HepG2 (cell line): ENCODE data around the gene GPR152. TPM values are rescaled to one million over a fixed set of nuclear protein-coding genes. Genes with fewer than 3 reads are reported as not detected.

Source experiments
- ASH2L ChIP-seq: fragments of 300-600, 200-600 bp; sonication (generic); IDR thresholded peaks from 2 replicates; pipeline ENCODE4 v1.7.0; 2017; ENCODE audit warnings: low read depth, mild to moderate bottlenecking, moderate library complexity, mixed read lengths, low read length; ENCODE audit not compliant: insufficient read length
- ATF1 ChIP-seq: IDR thresholded peaks from 2 replicates; pipeline ENCODE4 v1.6.1; 2016; ENCODE audit warnings: mild to moderate bottlenecking, control low read depth
- HNF4G ChIP-seq, 2 experiments: sonication (generic) in 1 of 2; formaldehyde crosslinking in 1 of 2; IDR thresholded peaks; 2 replicates each; pipeline versions ENCODE4 v1.4.0 to v1.6.1; 2011 to 2020; ENCODE audit warnings: borderline replicate concordance in 2 of 2, low read depth in 2 of 2, mild to moderate bottlenecking in 2 of 2, low read length in 1 of 2, missing genetic modification reagents in 1 of 2, moderate library complexity in 1 of 2
- HNRNPL ChIP-seq: fragments of 200-400 bp; formaldehyde crosslinking; IDR thresholded peaks from 2 replicates; pipeline ENCODE4 v1.6.1; 2017; ENCODE audit warnings: mild to moderate bottlenecking, low read depth, low read length
- KMT2A ChIP-seq: sonication (generic); formaldehyde crosslinking; IDR thresholded peaks from 2 replicates; pipeline ENCODE4 v1.4.0; 2020; ENCODE audit warnings: missing genetic modification reagents
- MAX ChIP-seq: IDR thresholded peaks from 2 replicates; pipeline ENCODE4 v1.6.1; 2012; ENCODE audit warnings: inconsistent platforms
- MEIS1 ChIP-seq: sonication (generic); formaldehyde crosslinking; IDR thresholded peaks from 2 replicates; pipeline ENCODE4 v1.9.0; 2021; ENCODE audit warnings: mild to moderate bottlenecking, missing genetic modification reagents, moderate library complexity, borderline replicate concordance
- PPARG ChIP-seq: conservative IDR thresholded peaks from 2 replicates; pipeline ENCODE4 v1.6.1; 2016; ENCODE audit warnings: missing biosample characterization, missing genetic modification reagents
- SMAD9 ChIP-seq: sonication (generic); formaldehyde crosslinking; IDR thresholded peaks from 2 replicates; pipeline ENCODE4 v1.5.1; 2020; ENCODE audit warnings: mild to moderate bottlenecking, missing genetic modification reagents
- SYNCRIP ChIP-seq: fragments of 200-400 bp; formaldehyde crosslinking; IDR thresholded peaks from 2 replicates; pipeline ENCODE4 v1.6.1; 2018; ENCODE audit warnings: mild to moderate bottlenecking, low read depth, low read length; ENCODE audit not compliant: insufficient read depth
- ZBTB10 ChIP-seq: sonication (generic); formaldehyde crosslinking; IDR thresholded peaks from 2 replicates; pipeline ENCODE4 v1.4.0; 2020; ENCODE audit warnings: missing genetic modification reagents, borderline replicate concordance
- ZBTB3 ChIP-seq: sonication (generic); formaldehyde crosslinking; IDR thresholded peaks from 2 replicates; pipeline ENCODE4 v1.4.0; 2020; ENCODE audit warnings: low read depth, mild to moderate bottlenecking, moderate library complexity, missing genetic modification reagents, borderline replicate concordance
- ZBTB33 ChIP-seq: sonication (generic); formaldehyde crosslinking; IDR thresholded peaks from 2 replicates; pipeline ENCODE4 v1.4.0; 2020; ENCODE audit warnings: missing genetic modification reagents
- ZFP82 ChIP-seq: sonication (generic); formaldehyde crosslinking; IDR thresholded peaks from 2 replicates; pipeline ENCODE4 v1.5.1; 2020; ENCODE audit warnings: mild to moderate bottlenecking, missing genetic modification reagents, borderline replicate concordance
- ZNF124 ChIP-seq: sonication (generic); formaldehyde crosslinking; IDR thresholded peaks from 2 replicates; pipeline ENCODE4 v1.4.0; 2020; ENCODE audit warnings: missing genetic modification reagents
- ZNF572 ChIP-seq: sonication (generic); formaldehyde crosslinking; IDR thresholded peaks from 2 replicates; pipeline ENCODE4 v1.5.1; 2020; ENCODE audit warnings: mild to moderate bottlenecking, missing genetic modification reagents
- ZNF788 ChIP-seq: sonication (generic); formaldehyde crosslinking; IDR thresholded peaks from 2 replicates; pipeline ENCODE4 v1.5.0; 2020; ENCODE audit warnings: mild to moderate bottlenecking, missing genetic modification reagents, borderline replicate concordance
- polyA plus RNA-seq, 8 experiments: library from polyadenylated mRNA; depleted of rRNA in 3 of 8; stranded (reverse) in 7 of 8; unstranded in 1 of 8; fragments of >200 nt; fragmentation: Illumina TruSeq in 4 of 8; extraction: Trizol in 4 of 8; gene quantifications; 2 replicates each; pipeline versions ENCODE4 v1.2.1 to v1.2.3, GENCODE V29; 2011 to 2016; ENCODE audit warnings: low read depth in 4 of 8, missing spikeins in 1 of 8, mixed read lengths in 1 of 8; ENCODE audit not compliant: insufficient read depth in 1 of 8
- total RNA-seq, 5 experiments: library from RNA; depleted of rRNA; stranded (reverse); fragments of >200 nt; fragmentation: Illumina TruSeq; extraction: Trizol; gene quantifications; 2 replicates each; pipeline ENCODE4 v1.2.3, GENCODE V29; 2016; ENCODE audit warnings: low read depth in 1 of 5
- TF ChIP-seq, protein P1 (sequence below): sonication (generic); formaldehyde crosslinking; IDR thresholded peaks from 2 replicates; pipeline ENCODE4 v1.4.0; 2020; ENCODE audit warnings: missing genetic modification reagents
- TF ChIP-seq, protein P2 (sequence below): sonication (generic); formaldehyde crosslinking; conservative IDR thresholded peaks from 2 replicates; pipeline ENCODE4 v1.4.0; 2020; ENCODE audit warnings: missing genetic modification reagents

GPR152 gene
- total and polyA plus RNA-seq, 2 of the 13 experiments (the other 11 are each of a cell fraction or from before 2014, with no cell fraction given): not detected

DNA sequence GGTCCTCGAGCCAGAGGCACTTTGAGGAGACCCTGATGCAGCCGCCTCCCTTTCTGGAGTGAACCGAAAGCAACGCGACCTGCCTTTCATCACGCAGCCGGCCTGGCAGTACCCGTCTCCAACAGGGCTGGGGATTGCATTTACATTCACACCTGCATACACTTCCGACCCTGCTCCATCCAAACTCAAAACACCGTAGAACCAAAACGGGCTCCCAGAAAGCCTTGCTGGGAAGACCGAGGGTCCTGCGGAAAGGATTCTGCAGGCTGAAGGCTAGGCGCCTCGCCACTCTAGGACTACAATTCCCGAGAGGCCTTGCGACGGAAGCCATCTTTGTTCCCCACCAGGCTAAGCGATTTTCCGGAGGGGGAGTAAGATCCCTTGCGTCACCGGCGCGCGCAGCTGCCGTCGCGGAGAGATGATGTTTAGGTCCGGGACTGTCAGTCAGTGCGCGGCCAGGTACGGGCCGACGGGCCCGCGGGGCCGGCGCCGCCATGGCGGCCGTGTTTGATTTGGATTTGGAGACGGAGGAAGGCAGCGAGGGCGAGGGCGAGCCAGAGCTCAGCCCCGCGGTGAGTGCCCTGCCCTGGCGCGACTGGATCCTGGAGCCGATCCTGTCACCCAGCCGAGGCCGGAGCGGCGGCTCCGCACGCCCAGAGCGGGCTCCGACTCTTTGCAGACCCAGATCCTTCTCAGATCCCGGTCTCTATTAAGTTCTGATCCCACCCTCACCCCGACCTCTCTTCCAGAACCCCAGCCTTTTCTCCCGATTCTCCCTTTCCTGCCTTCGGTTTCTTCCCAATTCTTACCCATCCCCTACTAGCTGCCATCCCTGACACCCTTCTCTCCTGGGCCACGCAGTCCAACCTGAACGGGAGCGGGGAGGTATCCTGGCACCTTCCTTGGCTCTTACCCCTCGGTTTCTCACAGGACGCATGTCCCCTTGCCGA is 24.2 kb downstream of the GPR152 start, which contains the start of gene RPS6KB2 (continued):
- TF ChIP-seq ZNF572 (CRISPR knock-in tag) (no peak), ZNF788 (CRISPR knock-in tag) (peak; percentile 72), ZBTB3 (CRISPR knock-in tag) (no peak), ZNF124 (CRISPR knock-in tag) (peak; percentile 76; the same call in 1 of the 2 replicates), MEIS1 (peak; percentile 96), ZBTB10 (CRISPR knock-in tag) (no peak), ZFP82 (CRISPR knock-in tag) (peak; percentile 17; the same call in 1 of the 2 replicates), HNF4G (IDR thresholded peaks at IDR 0.05; ENCODE audit: borderline replicate concordance, low read depth, low read length) (no peak), HNF4G (CRISPR knock-in tag; IDR thresholded peaks at IDR 0.05; ENCODE audit: borderline replicate concordance, low read depth) (0 out of 2 replicates have a peak, but pooled peaks have one; percentile 37), ZBTB33 (0 out of 2 replicates have a peak, but pooled peaks have one; percentile 36), MAX (peak; percentile 57), PPARG (CRISPR knock-in tag) (0 out of 2 replicates have a peak, but pooled peaks have one; percentile 29), HNRNPL (0 out of 2 replicates have a peak, but pooled peaks have one; percentile 17), SMAD9 (CRISPR knock-in tag) (no peak), ATF1 (CRISPR knock-in tag) (peak; percentile 100), ASH2L (peak; percentile 81), KMT2A (peak; percentile 79; the same call in 1 of the 2 replicates), SYNCRIP (no peak)
- TF ChIP-seq, protein P1, sequence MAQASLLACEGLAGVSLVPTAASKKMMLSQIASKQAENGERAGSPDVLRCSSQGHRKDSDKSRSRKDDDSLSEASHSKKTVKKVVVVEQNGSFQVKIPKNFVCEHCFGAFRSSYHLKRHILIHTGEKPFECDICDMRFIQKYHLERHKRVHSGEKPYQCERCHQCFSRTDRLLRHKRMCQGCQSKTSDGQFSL: peak; percentile 96
- TF ChIP-seq, protein P2, sequence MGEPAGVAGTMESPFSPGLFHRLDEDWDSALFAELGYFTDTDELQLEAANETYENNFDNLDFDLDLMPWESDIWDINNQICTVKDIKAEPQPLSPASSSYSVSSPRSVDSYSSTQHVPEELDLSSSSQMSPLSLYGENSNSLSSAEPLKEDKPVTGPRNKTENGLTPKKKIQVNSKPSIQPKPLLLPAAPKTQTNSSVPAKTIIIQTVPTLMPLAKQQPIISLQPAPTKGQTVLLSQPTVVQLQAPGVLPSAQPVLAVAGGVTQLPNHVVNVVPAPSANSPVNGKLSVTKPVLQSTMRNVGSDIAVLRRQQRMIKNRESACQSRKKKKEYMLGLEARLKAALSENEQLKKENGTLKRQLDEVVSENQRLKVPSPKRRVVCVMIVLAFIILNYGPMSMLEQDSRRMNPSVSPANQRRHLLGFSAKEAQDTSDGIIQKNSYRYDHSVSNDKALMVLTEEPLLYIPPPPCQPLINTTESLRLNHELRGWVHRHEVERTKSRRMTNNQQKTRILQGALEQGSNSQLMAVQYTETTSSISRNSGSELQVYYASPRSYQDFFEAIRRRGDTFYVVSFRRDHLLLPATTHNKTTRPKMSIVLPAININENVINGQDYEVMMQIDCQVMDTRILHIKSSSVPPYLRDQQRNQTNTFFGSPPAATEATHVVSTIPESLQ: peak; percentile 84; the same call in 1 of the 2 replicates
